GM23338 (cell line): ENCODE results near the gene ST7L. TPM values are rescaled to one million over a fixed set of nuclear protein-coding genes. Genes with fewer than 3 reads are reported as not detected.

ENCODE experiments used
- ATAC-seq: fragments of 200-7000 bp; cut with Tn5 transposase; 3 replicates; pipeline ENCODE4 v1.9.1; 2020
- DNase-seq: peaks from one replicate; pipeline ENCODE4 v3.0.0-alpha.2; 2015; ENCODE audit warnings: low spot score
- H2AFZ ChIP-seq: fragments of 200-600 bp; sonication (generic); 2 replicates; pipeline ENCODE4 v1.8.0; 2016; ENCODE audit warnings: antibody characterized with exemption, mild to moderate bottlenecking, moderate library complexity
- H3F3A ChIP-seq: fragments of 200-600 bp; sonication (generic); replicated peaks from 2 replicates; pipeline ENCODE4 v1.8.0; 2017; ENCODE audit warnings: antibody characterized with exemption, mixed run types, low read depth
- H3K27ac ChIP-seq: fragments of 200-600 bp; sonication (generic); 2 replicates; pipeline ENCODE4 v1.6.1; 2016; ENCODE audit warnings: low read depth
- H3K27me3 ChIP-seq: fragments of 200-600 bp; sonication (generic); 2 replicates; pipeline ENCODE4 v1.8.0; 2016; ENCODE audit warnings: mild to moderate bottlenecking, mixed run types, moderate library complexity; ENCODE audit not compliant: insufficient read depth
- H3K36me3 ChIP-seq: fragments of 200-600 bp; sonication (generic); 2 replicates; pipeline ENCODE4 v1.8.0; 2016; ENCODE audit warnings: mild to moderate bottlenecking; ENCODE audit not compliant: insufficient read depth
- H3K4me1 ChIP-seq: fragments of 200-600 bp; sonication (generic); 2 replicates; pipeline ENCODE4 v1.8.0; 2016; ENCODE audit warnings: mild to moderate bottlenecking, moderate library complexity; ENCODE audit not compliant: insufficient read depth
- H3K4me2 ChIP-seq: fragments of 200-600 bp; sonication (generic); 2 replicates; pipeline ENCODE4 v1.7.1; 2017; ENCODE audit warnings: mixed run types
- H3K4me3 ChIP-seq: fragments of 200-600 bp; sonication (generic); 2 replicates; pipeline ENCODE4 v1.6.1; 2016; ENCODE audit warnings: mixed run types
- H3K79me2 ChIP-seq: fragments of 200-600 bp; sonication (generic); replicated peaks from 2 replicates; pipeline ENCODE4 v1.8.0; 2017; ENCODE audit warnings: mild to moderate bottlenecking; ENCODE audit not compliant: insufficient read depth
- H3K9me2 ChIP-seq: fragments of 200-600 bp; sonication (generic); 2 replicates; pipeline ENCODE4 v1.8.0; 2017; ENCODE audit not compliant: insufficient read depth
- H4K20me1 ChIP-seq: fragments of 200-600 bp; sonication (generic); replicated peaks from 2 replicates; pipeline ENCODE4 v1.8.0; 2017; ENCODE audit warnings: mild to moderate bottlenecking; ENCODE audit not compliant: insufficient read depth
- H3K27ac Mint-ChIP-seq: 2 replicates; pipeline ENCODE4 v1.8.0; 2020; ENCODE audit warnings: inconsistent platforms, mild to moderate bottlenecking, moderate library complexity, mixed read lengths
- H3K27me3 Mint-ChIP-seq: 3 replicates; pipeline ENCODE4 v1.8.0; 2022; ENCODE audit warnings: low read depth, mild to moderate bottlenecking, moderate library complexity, mixed read lengths, inconsistent platforms; ENCODE audit not compliant: insufficient read depth, poor library complexity
- H3K36me3 Mint-ChIP-seq: 3 replicates; pipeline ENCODE4 v1.8.0; 2021; ENCODE audit warnings: low read depth, mild to moderate bottlenecking, inconsistent platforms, moderate library complexity, mixed read lengths
- H3K4me1 Mint-ChIP-seq: 3 replicates; pipeline ENCODE4 v1.8.0; 2020; ENCODE audit warnings: mild to moderate bottlenecking, inconsistent platforms, mixed read lengths
- H3K4me3 Mint-ChIP-seq: 3 replicates; pipeline ENCODE4 v1.8.0; 2021; ENCODE audit warnings: moderate library complexity, mild to moderate bottlenecking, inconsistent platforms, mixed read lengths
- H3K9me3 Mint-ChIP-seq: 3 replicates; pipeline ENCODE4 v1.8.0; 2020; ENCODE audit warnings: moderate library complexity, mild to moderate bottlenecking, inconsistent platforms, mixed read lengths
- CREB1 ChIP-seq: fragments of 250-450 bp; sonication (Bioruptor Pico); IDR thresholded peaks from 2 replicates; pipeline ENCODE4 v1.5.0; 2020; ENCODE audit warnings: low read depth, mild to moderate bottlenecking, moderate library complexity
- CTCF ChIP-seq, 2 experiments: fragments of 200-600 bp in 1 of 2; sonication (generic) in 1 of 2; conservative IDR thresholded peaks; 2 replicates each; pipeline versions ENCODE4 v1.5.1 to v1.6.1; 2016 to 2017; ENCODE audit warnings: antibody characterized with exemption in 2 of 2, low read depth in 2 of 2, mild to moderate bottlenecking in 2 of 2, moderate library complexity in 1 of 2
- EZH2 ChIP-seq: fragments of 200-600 bp; sonication (generic); IDR thresholded peaks from one replicate; pipeline ENCODE4 v1.8.0; 2017; ENCODE audit warnings: antibody characterized with exemption, mild to moderate bottlenecking, low read depth; ENCODE audit not compliant: unreplicated experiment
- EZH2phosphoT487 ChIP-seq: fragments of 200-600 bp; sonication (generic); IDR thresholded peaks from one replicate; pipeline ENCODE4 v1.8.1; 2018; ENCODE audit warnings: antibody characterized with exemption; ENCODE audit not compliant: unreplicated experiment
- JUNB ChIP-seq: IDR thresholded peaks from one replicate; pipeline ENCODE4 v1.6.1; 2016; ENCODE audit warnings: antibody characterized with exemption; ENCODE audit not compliant: unreplicated experiment
- NANOG ChIP-seq: IDR thresholded peaks from 2 replicates; pipeline ENCODE4 v1.6.1; 2016; ENCODE audit warnings: antibody characterized with exemption, borderline replicate concordance
- POLR2AphosphoS5 ChIP-seq: IDR thresholded peaks from 2 replicates; pipeline ENCODE4 v1.6.1; 2016; ENCODE audit warnings: antibody characterized with exemption, low read depth
- STAT1 ChIP-seq: IDR thresholded peaks from one replicate; pipeline ENCODE4 v1.6.1; 2016; ENCODE audit warnings: antibody characterized with exemption; ENCODE audit not compliant: unreplicated experiment
- ZNF114 ChIP-seq: fragments of 250-450 bp; sonication (Bioruptor Pico); IDR thresholded peaks from 2 replicates; pipeline ENCODE4 v1.5.0; 2020; ENCODE audit warnings: mild to moderate bottlenecking, moderate library complexity
- ZNF331 ChIP-seq: fragments of 250-450 bp; sonication (Bioruptor Pico); IDR thresholded peaks from 2 replicates; pipeline ENCODE4 v1.5.0; 2020; ENCODE audit warnings: low read depth, mild to moderate bottlenecking, moderate library complexity
- polyA plus RNA-seq: library from polyadenylated mRNA; unstranded; fragments of >200 nt; fragmentation: Nextera tagmentation; extraction: Ambion mirVana; gene quantifications from 2 replicates; pipeline ENCODE4 v1.2.1, GENCODE V29; 2016
- total RNA-seq: library from RNA; depleted of rRNA; stranded (reverse); fragments of >200 nt; shearing (Covaris generic); gene quantifications from 2 replicates; pipeline ENCODE4 v1.2.3, GENCODE V29; 2014
- TF ChIP-seq, protein P1 (sequence below): IDR thresholded peaks from one replicate; pipeline ENCODE4 v1.6.1; 2018; ENCODE audit warnings: antibody characterized with exemption; ENCODE audit not compliant: unreplicated experiment
- TF ChIP-seq, protein P2 (sequence below): IDR thresholded peaks from 2 replicates; pipeline ENCODE4 v1.6.1; 2016; ENCODE audit warnings: antibody characterized with exemption

ST7L gene
- total and polyA plus RNA-seq, 2 experiments from 2014 or later = 18.2 to 21.0 TPM

DNA sequence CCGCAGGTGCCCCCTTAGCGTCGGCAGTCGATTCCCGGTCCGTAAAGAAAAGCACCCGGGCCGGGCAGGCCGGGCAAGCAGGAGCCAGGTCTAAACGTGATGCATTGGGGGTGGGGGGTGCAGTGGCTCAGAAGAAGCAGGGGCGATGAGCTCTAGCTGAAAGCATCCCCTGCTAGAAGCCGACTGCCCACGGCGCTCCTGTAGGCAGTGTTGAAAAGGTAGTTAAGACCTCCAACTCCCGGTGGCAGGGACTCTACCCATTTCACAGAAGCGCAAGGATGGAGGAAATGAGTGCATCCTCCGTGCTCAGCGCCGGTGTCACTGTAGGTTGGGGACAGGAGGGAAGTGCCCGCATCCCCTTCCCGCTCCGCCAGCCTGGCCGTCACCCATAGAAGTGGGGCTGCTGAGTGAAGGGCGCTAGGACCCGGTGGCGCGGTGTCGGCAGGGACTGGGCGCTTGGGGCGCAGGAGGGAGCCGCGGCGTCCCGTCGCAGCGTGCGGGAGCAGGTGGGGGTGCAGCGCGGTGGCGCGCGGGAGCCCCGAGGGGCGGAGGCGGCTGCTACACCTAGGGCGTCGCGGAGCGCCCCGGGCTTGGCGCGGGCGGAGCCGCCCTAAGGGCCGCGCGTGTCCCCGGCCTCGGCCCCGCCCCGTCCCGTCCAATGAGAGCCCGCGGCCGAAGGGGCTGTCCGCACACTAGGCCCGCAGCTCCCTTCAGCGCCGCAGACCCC lies 110.5 kb downstream of the ST7L start, which contains the start of gene WNT2B:
Gene WNT2B, plus strand, starts transcription at position 688 of the 727 bp plus-strand sequence. CDS start 298 bp downstream, outside the sequence.
- Histone ChIP-seq H4K20me1 (peaks cover 10% of the 10 kb centered on the region; the same call in 1 of the 2 replicates), H3K27ac (no peak within 1 kb of the TSS), H3F3A (peaks cover 7% of the 10 kb centered on the region; the same call in 1 of the 2 replicates), H3K4me2 (peak within 1 kb of the TSS; percentile 99), H3K4me1 (peaks cover 45% of the 10 kb centered on the region), H3K36me3 (no peaks in the 10 kb centered on the region), H3K27me3 (peaks cover 97% of the 10 kb centered on the region), H3K9me2 (no peaks in the 10 kb centered on the region), H3K79me2 (no peaks in the 10 kb centered on the region), H3K4me3 (peak within 1 kb of the TSS; percentile 92), H2AFZ (peak within 1 kb of the TSS; percentile 100)
- peaks cover 44% of the 10 kb centered on the region for H3K4me1 Mint-ChIP-seq
- H3K27ac Mint-ChIP-seq = no peak within 1 kb of the TSS
- TF ChIP-seq STAT1 (no peak), EZH2phosphoT487 (no peak), CREB1 (peak; percentile 58), CTCF (conservative IDR thresholded peaks at IDR 0.05; ENCODE audit: low read depth in 2 of 2) (0 out of 4 replicates have a peak, but pooled peaks of 1 of the 2 experiments have one; percentile 5), NANOG (no peak), EZH2 (peak; percentile 72), ZNF331 (CRISPR knock-in tag) (no peak)
- TF ChIP-seq, protein P1, sequence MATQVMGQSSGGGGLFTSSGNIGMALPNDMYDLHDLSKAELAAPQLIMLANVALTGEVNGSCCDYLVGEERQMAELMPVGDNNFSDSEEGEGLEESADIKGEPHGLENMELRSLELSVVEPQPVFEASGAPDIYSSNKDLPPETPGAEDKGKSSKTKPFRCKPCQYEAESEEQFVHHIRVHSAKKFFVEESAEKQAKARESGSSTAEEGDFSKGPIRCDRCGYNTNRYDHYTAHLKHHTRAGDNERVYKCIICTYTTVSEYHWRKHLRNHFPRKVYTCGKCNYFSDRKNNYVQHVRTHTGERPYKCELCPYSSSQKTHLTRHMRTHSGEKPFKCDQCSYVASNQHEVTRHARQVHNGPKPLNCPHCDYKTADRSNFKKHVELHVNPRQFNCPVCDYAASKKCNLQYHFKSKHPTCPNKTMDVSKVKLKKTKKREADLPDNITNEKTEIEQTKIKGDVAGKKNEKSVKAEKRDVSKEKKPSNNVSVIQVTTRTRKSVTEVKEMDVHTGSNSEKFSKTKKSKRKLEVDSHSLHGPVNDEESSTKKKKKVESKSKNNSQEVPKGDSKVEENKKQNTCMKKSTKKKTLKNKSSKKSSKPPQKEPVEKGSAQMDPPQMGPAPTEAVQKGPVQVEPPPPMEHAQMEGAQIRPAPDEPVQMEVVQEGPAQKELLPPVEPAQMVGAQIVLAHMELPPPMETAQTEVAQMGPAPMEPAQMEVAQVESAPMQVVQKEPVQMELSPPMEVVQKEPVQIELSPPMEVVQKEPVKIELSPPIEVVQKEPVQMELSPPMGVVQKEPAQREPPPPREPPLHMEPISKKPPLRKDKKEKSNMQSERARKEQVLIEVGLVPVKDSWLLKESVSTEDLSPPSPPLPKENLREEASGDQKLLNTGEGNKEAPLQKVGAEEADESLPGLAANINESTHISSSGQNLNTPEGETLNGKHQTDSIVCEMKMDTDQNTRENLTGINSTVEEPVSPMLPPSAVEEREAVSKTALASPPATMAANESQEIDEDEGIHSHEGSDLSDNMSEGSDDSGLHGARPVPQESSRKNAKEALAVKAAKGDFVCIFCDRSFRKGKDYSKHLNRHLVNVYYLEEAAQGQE = no peak
- no peaks in the 10 kb centered on the region; the same call in 1 of the 3 replicates for H3K9me3 Mint-ChIP-seq
- DNase-seq (peak; percentile 89), ATAC-seq (peak; percentile 69)
- peak within 1 kb of the TSS; percentile 84 for H3K4me3 Mint-ChIP-seq
- H3K36me3 Mint-ChIP-seq = no peaks in the 10 kb centered on the region; the same call in 2 of the 3 replicates
- H3K27me3 Mint-ChIP-seq = peaks cover 63% of the 10 kb centered on the region

DNA sequence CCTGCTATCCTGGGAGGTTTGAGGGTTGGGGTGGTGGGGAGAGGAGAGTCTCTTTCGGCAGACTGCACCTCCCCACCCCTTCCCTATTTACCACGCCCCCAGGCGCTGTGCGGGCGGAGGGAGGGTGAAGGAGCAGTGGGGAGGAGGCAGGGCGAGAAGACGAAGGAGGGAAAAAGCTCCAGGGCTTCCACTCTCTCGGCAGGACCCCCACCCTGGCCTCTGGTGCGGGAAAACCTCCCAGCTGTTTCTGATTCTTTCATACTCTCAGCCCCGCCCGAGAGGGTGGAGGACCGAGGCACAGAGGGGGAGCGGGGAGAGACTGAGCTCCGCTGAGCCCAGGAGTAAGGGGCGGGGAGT lies 111.0 kb downstream of the ST7L start:
- no peaks in the 10 kb centered on the region for H3K9me2 ChIP-seq
- peaks cover 7% of the 10 kb centered on the region; the same call in 1 of the 2 replicates for H3F3A ChIP-seq
- H3K4me3 ChIP-seq = peak overlapping the region; percentile 92
- ATAC-seq (peak; percentile 58), DNase-seq (peak; percentile 79)
- Mint-ChIP-seq H3K4me3 (peak overlapping the region; percentile 84), H3K36me3 (no peaks in the 10 kb centered on the region; the same call in 2 of the 3 replicates), H3K4me1 (peaks cover 49% of the 10 kb centered on the region), H3K9me3 (no peaks in the 10 kb centered on the region; the same call in 1 of the 3 replicates), H3K27me3 (peaks cover 68% of the 10 kb centered on the region), H3K27ac (no peak overlapping the region)
- peak overlapping the region; percentile 100 for H2AFZ ChIP-seq
- H4K20me1 ChIP-seq = peaks cover 10% of the 10 kb centered on the region; the same call in 1 of the 2 replicates
- H3K36me3 ChIP-seq = no peaks in the 10 kb centered on the region
- H3K4me2 ChIP-seq = peak overlapping the region; percentile 99
- H3K79me2 ChIP-seq = no peaks in the 10 kb centered on the region
- TF ChIP-seq NANOG (no peak), POLR2AphosphoS5 (no peak), CTCF (conservative IDR thresholded peaks at IDR 0.05; ENCODE audit: low read depth in 2 of 2) (no peak), EZH2phosphoT487 (no peak), ZNF114 (CRISPR knock-in tag) (no peak), EZH2 (no peak), JUNB (no peak)
- TF ChIP-seq, protein P2, sequence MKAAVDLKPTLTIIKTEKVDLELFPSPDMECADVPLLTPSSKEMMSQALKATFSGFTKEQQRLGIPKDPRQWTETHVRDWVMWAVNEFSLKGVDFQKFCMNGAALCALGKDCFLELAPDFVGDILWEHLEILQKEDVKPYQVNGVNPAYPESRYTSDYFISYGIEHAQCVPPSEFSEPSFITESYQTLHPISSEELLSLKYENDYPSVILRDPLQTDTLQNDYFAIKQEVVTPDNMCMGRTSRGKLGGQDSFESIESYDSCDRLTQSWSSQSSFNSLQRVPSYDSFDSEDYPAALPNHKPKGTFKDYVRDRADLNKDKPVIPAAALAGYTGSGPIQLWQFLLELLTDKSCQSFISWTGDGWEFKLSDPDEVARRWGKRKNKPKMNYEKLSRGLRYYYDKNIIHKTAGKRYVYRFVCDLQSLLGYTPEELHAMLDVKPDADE = no peak
- peaks cover 99% of the 10 kb centered on the region for H3K27me3 ChIP-seq
- H3K27ac ChIP-seq = no peak overlapping the region
- peaks cover 45% of the 10 kb centered on the region for H3K4me1 ChIP-seq
